Osteoblast (primary cell): ENCODE measurements around the gene KMT5C. TPM values are rescaled to one million over a fixed set of nuclear protein-coding genes. Genes with fewer than 3 reads are reported as not detected.

Experiments
- DNase-seq: peaks from one replicate; pipeline ENCODE4 v3.0.0; 2011; ENCODE audit warnings: low spot score, mixed read lengths; ENCODE audit not compliant: insufficient read length; ENCODE audit errors: missing footprints
- H2AFZ ChIP-seq: 2 replicates; pipeline ENCODE4 v1.6.0; 2011; ENCODE audit warnings: mild to moderate bottlenecking, low read length
- H3K27ac ChIP-seq: 2 replicates; pipeline ENCODE4 v1.5.1; 2011; ENCODE audit warnings: mild to moderate bottlenecking, low read depth, low read length, moderate library complexity
- H3K27me3 ChIP-seq: 2 replicates; pipeline ENCODE4 v1.6.0; 2012; ENCODE audit warnings: mild to moderate bottlenecking, control low read depth, inconsistent platforms, low read length, moderate library complexity; ENCODE audit not compliant: insufficient read depth
- H3K36me3 ChIP-seq: 2 replicates; pipeline ENCODE4 v1.5.1; 2011; ENCODE audit warnings: mild to moderate bottlenecking, low read length, control low read depth, moderate library complexity; ENCODE audit not compliant: insufficient read depth
- H3K4me1 ChIP-seq: 2 replicates; pipeline ENCODE4 v1.5.1; 2011; ENCODE audit warnings: mild to moderate bottlenecking, low read length, control low read depth, moderate library complexity; ENCODE audit not compliant: insufficient read depth
- H3K4me2 ChIP-seq: 2 replicates; pipeline ENCODE4 v1.6.0; 2011; ENCODE audit warnings: mild to moderate bottlenecking, low read length; ENCODE audit not compliant: insufficient read depth
- H3K4me3 ChIP-seq: fragments of 200-600 bp; sonication (generic); 3 replicates; pipeline ENCODE4 v1.5.1; 2012; ENCODE audit warnings: mild to moderate bottlenecking, low read length, inconsistent platforms; ENCODE audit not compliant: insufficient read depth
- H3K79me2 ChIP-seq: 2 replicates; pipeline ENCODE4 v1.6.0; 2012; ENCODE audit warnings: mild to moderate bottlenecking, low read length, control low read depth, inconsistent platforms; ENCODE audit not compliant: insufficient read depth
- H3K9me3 ChIP-seq: 2 replicates; pipeline ENCODE4 v1.5.1; 2011; ENCODE audit warnings: low read depth, low read length, control low read depth
- H4K20me1 ChIP-seq: 2 replicates; pipeline ENCODE4 v1.6.0; 2012; ENCODE audit warnings: mild to moderate bottlenecking, low read length, control low read depth; ENCODE audit not compliant: insufficient read depth
- CTCF ChIP-seq: IDR thresholded peaks from 2 replicates; pipeline ENCODE4 v1.5.1; 2011; ENCODE audit warnings: mild to moderate bottlenecking, low read depth, low read length, moderate library complexity; ENCODE audit errors: extremely low read depth
- total RNA-seq: library from RNA; depleted of rRNA; stranded (reverse); fragments of >200 nt; gene quantifications from 2 replicates; pipeline ENCODE4 v1.2.3, GENCODE V29; 2012

Gene KMT5C
- total RNA-seq, 1 donor = 10.9 TPM

DNA sequence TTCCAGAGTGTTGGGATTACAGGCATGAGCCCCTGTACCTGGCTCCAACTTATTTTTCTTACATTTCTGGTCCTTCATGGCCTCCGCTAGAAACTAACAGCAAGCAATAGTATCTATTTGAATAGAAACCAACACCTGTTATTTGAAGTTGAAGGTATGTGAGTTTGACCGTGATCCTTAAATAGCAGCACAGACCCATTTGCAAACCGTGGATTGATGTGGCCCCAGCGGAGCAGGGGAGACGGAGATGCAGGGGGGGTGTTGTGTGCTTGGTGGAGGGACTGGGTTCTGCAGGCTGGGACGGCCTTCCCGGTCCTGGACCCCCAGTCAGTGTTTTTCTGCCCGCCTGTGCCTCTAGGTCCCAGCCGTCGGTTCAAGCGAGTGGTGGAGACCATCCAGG, 31.4 kb upstream of the KMT5C start:
- Histone ChIP-seq H3K9me3 (no peaks in the 10 kb centered on the region), H3K4me2 (no peak overlapping the region), H3K4me1 (no peaks in the 10 kb centered on the region), H3K4me3 (no peak overlapping the region), H2AFZ (no peak overlapping the region), H3K27ac (no peak overlapping the region), H3K36me3 (peaks cover 25% of the 10 kb centered on the region), H3K27me3 (no peaks in the 10 kb centered on the region), H3K79me2 (no peaks in the 10 kb centered on the region), H4K20me1 (no peaks in the 10 kb centered on the region)
- DNase-seq = peak; percentile 79
- TF ChIP-seq CTCF = no peak

GRCh38 chr19:55309448-55309847, 30.2 kb upstream of the KMT5C start:
- Histone ChIP-seq H3K27ac (no peak overlapping the region), H3K36me3 (peaks cover 25% of the 10 kb centered on the region), H3K9me3 (no peaks in the 10 kb centered on the region), H3K4me2 (no peak overlapping the region), H3K4me3 (no peak overlapping the region), H3K27me3 (no peaks in the 10 kb centered on the region), H3K79me2 (no peaks in the 10 kb centered on the region), H4K20me1 (no peaks in the 10 kb centered on the region), H2AFZ (no peak overlapping the region), H3K4me1 (no peaks in the 10 kb centered on the region)
- DNase-seq = no peak
- TF ChIP-seq CTCF = no peak

- Histone ChIP-seq H2AFZ (no peak overlapping the region), H3K79me2 (no peaks in the 10 kb centered on the region)
Measured at GRCh38 chr19:55310498-55310897, 29.2 kb upstream of the KMT5C start.

DNA sequence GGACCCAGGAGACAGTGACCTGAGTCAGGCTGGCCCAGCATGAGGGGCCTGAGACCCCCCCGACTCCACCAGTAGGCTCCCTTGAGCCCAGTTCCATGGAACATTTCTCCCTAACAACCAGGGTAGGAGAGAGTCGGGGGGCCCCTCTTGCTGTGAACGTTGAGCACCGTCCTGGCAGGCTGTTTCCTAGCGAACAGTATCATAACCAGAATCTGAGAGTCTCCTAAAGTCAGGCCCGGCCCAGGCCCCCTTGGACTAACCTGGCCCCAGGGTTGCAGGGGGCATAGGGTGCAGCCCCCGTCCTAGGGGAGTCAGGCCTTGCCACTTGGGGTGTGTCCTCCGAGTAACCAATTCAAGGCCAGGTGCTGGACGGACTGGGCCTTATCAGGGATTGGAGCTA, 28.3 kb upstream of the KMT5C start:
- no peak overlapping the region for H2AFZ ChIP-seq
- H3K4me1 ChIP-seq = no peaks in the 10 kb centered on the region
- peak; percentile 62 for DNase-seq
- no peaks in the 10 kb centered on the region for H3K79me2 ChIP-seq
- no peak overlapping the region for H3K4me2 ChIP-seq
- H3K9me3 ChIP-seq = no peaks in the 10 kb centered on the region
- H3K4me3 ChIP-seq = no peak overlapping the region
- TF ChIP-seq CTCF = no peak
- no peak overlapping the region for H3K27ac ChIP-seq
- H3K27me3 ChIP-seq = no peaks in the 10 kb centered on the region
- H3K36me3 ChIP-seq = peaks cover 13% of the 10 kb centered on the region
- H4K20me1 ChIP-seq = no peaks in the 10 kb centered on the region

More at GRCh38 chr19:55310498-55310897, 29.2 kb upstream of the KMT5C start:
- no peak overlapping the region for H3K4me2 ChIP-seq
- H3K4me3 ChIP-seq = no peak overlapping the region
- H3K4me1 ChIP-seq = no peaks in the 10 kb centered on the region
- no peaks in the 10 kb centered on the region for H4K20me1 ChIP-seq
- no peak for TF ChIP-seq CTCF
- no peaks in the 10 kb centered on the region for H3K9me3 ChIP-seq
- no peaks in the 10 kb centered on the region for H3K27me3 ChIP-seq
- DNase-seq = peak; percentile 80
- H3K36me3 ChIP-seq = peaks cover 22% of the 10 kb centered on the region
- no peak overlapping the region for H3K27ac ChIP-seq
